Measurements from ENCODE around the gene ACVRL1. TPM values are rescaled to one million over a fixed set of nuclear protein-coding genes. Genes with fewer than 3 reads are reported as not detected.
A peak's percentile ranks its signal among the peaks of the same experiment; 100 is the strongest.

Gene ACVRL1
- total RNA-seq, 2 donors from 2014 or later, result 188 to 214 TPM

- intact Hi-C loops (cut with DNase I, micrococcal nuclease), result no loop called here
- ATAC-seq (peak; percentile 70), DNase-seq (peak; percentile 92 to 95)
Measured at GRCh38 chr12:51951199-51951842, 44.0 kb downstream of the ACVRL1 start, which contains the start of gene ACVR1B. ACVR1B (plus strand) TSS chr12:51951699; CDS start chr12:51951744, 45 bp downstream.

- DNase-seq (peak; percentile 28 to 38), ATAC-seq (peak; percentile 6)
- intact Hi-C loops (cut with DNase I, micrococcal nuclease), result no loop called here
Measured at GRCh38 chr12:51951843-51952722, 44.8 kb downstream of the ACVRL1 start.

GRCh38 chr12:51953089-51953488 lies 45.8 kb downstream of the ACVRL1 start:
- intact Hi-C loops (cut with DNase I, micrococcal nuclease), result no loop called here
- no peak for DNase-seq
- no peak for ATAC-seq

GRCh38 chr12:51953864-51954263 lies 46.6 kb downstream of the ACVRL1 start:
- no peak for ATAC-seq
- intact Hi-C loops (cut with DNase I, micrococcal nuclease), result no loop called here
- DNase-seq, result no peak

GRCh38 chr12:51954561-51955361 lies 47.5 kb downstream of the ACVRL1 start:
- peak; percentile 19 to 36 for DNase-seq
- intact Hi-C loops (cut with DNase I, micrococcal nuclease), result no loop called here
- peak; percentile 72 for ATAC-seq

GRCh38 chr12:51955702-51956101 lies 48.4 kb downstream of the ACVRL1 start:
- intact Hi-C loops (cut with DNase I, micrococcal nuclease), result no loop called here
- DNase-seq (no peak), ATAC-seq (no peak)

- no peak for ATAC-seq
- intact Hi-C loops (cut with DNase I, micrococcal nuclease), result no loop called here
- DNase-seq, result no peak
Measured at GRCh38 chr12:51958542-51958941, 51.2 kb downstream of the ACVRL1 start.

GRCh38 chr12:51959211-51959610 lies 51.9 kb downstream of the ACVRL1 start:
- intact Hi-C loops (cut with DNase I, micrococcal nuclease), result no loop called here
- peak; percentile 18 for ATAC-seq
- DNase-seq, result peak; percentile 28 to 52

GRCh38 chr12:51959921-51960320 lies 52.6 kb downstream of the ACVRL1 start:
- ATAC-seq (no peak), DNase-seq (no peak)
- intact Hi-C loops (cut with DNase I, micrococcal nuclease), result no loop called here

- intact Hi-C loops (cut with DNase I, micrococcal nuclease), result no loop called here
- ATAC-seq (peak; percentile 42), DNase-seq (no peak)
Measured at GRCh38 chr12:51960488-51960887, 53.2 kb downstream of the ACVRL1 start.

GRCh38 chr12:51960890-51961289 lies 53.6 kb downstream of the ACVRL1 start:
- ATAC-seq (no peak), DNase-seq (no peak)
- intact Hi-C loops (cut with DNase I, micrococcal nuclease), result no loop called here

- peak; percentile 79 for ATAC-seq
- DNase-seq, result peak in 1 of 2 donors; percentile 65
- intact Hi-C loops (cut with DNase I, micrococcal nuclease), result no loop called here
Measured at GRCh38 chr12:51961834-51962233, 54.5 kb downstream of the ACVRL1 start.

- ATAC-seq (peak; percentile 26), DNase-seq (no peak)
- intact Hi-C loops (cut with DNase I, micrococcal nuclease), result no loop called here
Measured at GRCh38 chr12:51962737-51963136, 55.4 kb downstream of the ACVRL1 start.

GRCh38 chr12:51963477-51963876 lies 56.2 kb downstream of the ACVRL1 start:
- intact Hi-C loops (cut with DNase I, micrococcal nuclease), result no loop called here
- ATAC-seq, result no peak
- no peak for DNase-seq

GRCh38 chr12:51969643-51970042 lies 62.3 kb downstream of the ACVRL1 start:
- ATAC-seq (no peak), DNase-seq (no peak)
- intact Hi-C loops (cut with DNase I, micrococcal nuclease), result no loop called here

- intact Hi-C loops (cut with DNase I, micrococcal nuclease), result no loop called here
- DNase-seq (peak in 1 of 2 donors; percentile 23), ATAC-seq (peak; percentile 69)
Measured at GRCh38 chr12:51970904-51971646, 63.8 kb downstream of the ACVRL1 start.

GRCh38 chr12:51971679-51972421 lies 64.5 kb downstream of the ACVRL1 start:
- ATAC-seq, result no peak
- DNase-seq, result no peak
- intact Hi-C loops (cut with DNase I, micrococcal nuclease), result no loop called here

GRCh38 chr12:51972422-51972812 lies 65.1 kb downstream of the ACVRL1 start:
- no peak for ATAC-seq
- DNase-seq, result no peak
- intact Hi-C loops (cut with DNase I, micrococcal nuclease), result no loop called here
